ENCODE measurements around the gene WDFY3. TPM values are rescaled to one million over a fixed set of nuclear protein-coding genes. Genes with fewer than 3 reads are reported as not detected.
A peak's percentile ranks its signal among the peaks of the same experiment; 100 is the strongest.

WDFY3 gene
- total and polyA plus RNA-seq, 9 of the 15 experiments (the other 6 are each of a cell fraction or from before 2014, with no cell fraction given), result 0.58 to 13.5 (median 9.4) TPM

- peak in 1 of 2 experiments; percentile 83; a peak in 3 of 4 replicates for TF ChIP-seq MAZ (CRISPR knock-in tag; conservative IDR thresholded peaks at IDR 0.05 in 1 of 2, IDR thresholded peaks at IDR 0.05 in 1 of 2)
- peak; percentile 70; the same call in 1 of the 2 replicates for TF ChIP-seq HLTF (IDR thresholded peaks at IDR 0.05)
- no peak for TF ChIP-seq ZNF586 (CRISPR knock-in tag; conservative IDR thresholded peaks at IDR 0.05)
- TF ChIP-seq ZBTB1 (CRISPR knock-in tag; IDR thresholded peaks at IDR 0.05; ENCODE audit: borderline replicate concordance, low read depth), result no peak
- TF ChIP-seq MGA (IDR thresholded peaks at IDR 0.05), result 0 out of 2 replicates have a peak, but pooled peaks have one; percentile 27
- peak; percentile 77 for TF ChIP-seq POLR2G (IDR thresholded peaks at IDR 0.05; ENCODE audit: low read depth, low read length)
- no peak for TF ChIP-seq THAP12 (CRISPR knock-in tag; IDR thresholded peaks at IDR 0.05)
- 0 out of 2 replicates have a peak, but pooled peaks have one; percentile 34 for TF ChIP-seq ELF1 (tag; IDR thresholded peaks at IDR 0.05)
- TF ChIP-seq BRF1 (IDR thresholded peaks at IDR 0.05; ENCODE audit: borderline replicate concordance, extremely low read depth, insufficient read length), result no peak
- TF ChIP-seq SMC3 (conservative IDR thresholded peaks at IDR 0.05; ENCODE audit: insufficient read depth, low read depth, low read length), result no peak
- 0 out of 2 replicates have a peak, but pooled peaks have one; percentile 65 for TF ChIP-seq PHF21A (IDR thresholded peaks at IDR 0.05; ENCODE audit: borderline replicate concordance, low read depth)
Observed at GRCh38 chr4:84966382-84967242, at the start of gene WDFY3 (continued).
